Erythroblast (primary cell): ENCODE data around the gene MRPS35.

Experiments
- GATA1 ChIP-seq: IDR thresholded peaks from 2 replicates; pipeline ENCODE4 v1.6.1; 2011; ENCODE audit warnings: low read depth, mild to moderate bottlenecking, control low read depth, low read length, moderate library complexity
- POLR2A ChIP-seq: IDR thresholded peaks from 2 replicates; pipeline ENCODE4 v1.6.1; 2011; ENCODE audit warnings: mild to moderate bottlenecking, low read length

- no peak for TF ChIP-seq POLR2A
- no peak for TF ChIP-seq GATA1
Observed at GRCh38 chr12:27800819-27801218, 90.2 kb downstream of the MRPS35 start.
